ENCODE measurements around the gene EXD3.
"Not testable (repeated sequence)": the region's sequence is repeated elsewhere in the genome, so short reads cannot be mapped to it uniquely, and the experiment has no call there.

EXD3 gene

DNA sequence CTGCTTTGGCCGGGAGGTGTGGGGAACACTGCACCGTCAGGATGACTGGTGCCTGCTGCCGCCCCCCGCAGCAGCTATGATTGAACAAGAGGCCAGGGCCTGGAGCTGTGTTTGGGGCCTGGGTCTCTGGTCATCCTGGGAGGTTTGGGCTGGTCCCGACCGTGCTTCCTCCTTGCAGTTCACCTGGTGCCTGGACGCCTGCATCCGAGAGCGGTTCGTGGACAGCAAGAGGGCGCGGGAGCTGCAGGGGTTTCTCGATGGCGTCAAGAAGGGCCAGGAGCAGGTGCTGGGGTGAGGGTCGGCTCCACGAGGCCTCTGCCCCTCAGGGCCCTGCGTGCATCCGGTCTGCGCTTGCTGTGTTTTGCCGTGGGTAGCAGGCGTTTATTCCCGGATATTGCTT lies 158.9 kb downstream of the EXD3 start:
- no peak for DNase-seq

DNA sequence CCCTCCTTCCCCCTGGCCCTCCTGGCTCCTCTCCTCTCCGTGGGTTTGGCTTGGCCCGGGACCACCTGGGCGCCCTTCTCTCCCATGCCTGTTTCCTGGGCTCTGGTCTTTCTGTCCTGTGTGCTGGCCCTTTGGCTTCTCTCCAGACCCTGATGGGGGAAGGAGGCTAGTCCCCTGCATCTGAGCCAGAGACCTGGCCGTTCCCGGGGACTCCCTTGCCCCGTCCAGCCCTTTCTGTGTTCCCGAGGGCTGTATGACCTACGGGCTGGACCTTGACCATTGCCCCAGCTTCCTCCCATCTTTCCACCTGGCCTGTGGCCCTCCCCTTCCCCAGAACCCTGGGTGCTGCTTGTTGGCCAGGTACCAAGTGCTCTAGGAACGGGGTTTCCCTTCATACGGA lies 159.5 kb downstream of the EXD3 start:
- no peak for DNase-seq

GRCh38 chr9:137262909-137263285 lies 160.1 kb downstream of the EXD3 start:
- no peak for DNase-seq

DNA sequence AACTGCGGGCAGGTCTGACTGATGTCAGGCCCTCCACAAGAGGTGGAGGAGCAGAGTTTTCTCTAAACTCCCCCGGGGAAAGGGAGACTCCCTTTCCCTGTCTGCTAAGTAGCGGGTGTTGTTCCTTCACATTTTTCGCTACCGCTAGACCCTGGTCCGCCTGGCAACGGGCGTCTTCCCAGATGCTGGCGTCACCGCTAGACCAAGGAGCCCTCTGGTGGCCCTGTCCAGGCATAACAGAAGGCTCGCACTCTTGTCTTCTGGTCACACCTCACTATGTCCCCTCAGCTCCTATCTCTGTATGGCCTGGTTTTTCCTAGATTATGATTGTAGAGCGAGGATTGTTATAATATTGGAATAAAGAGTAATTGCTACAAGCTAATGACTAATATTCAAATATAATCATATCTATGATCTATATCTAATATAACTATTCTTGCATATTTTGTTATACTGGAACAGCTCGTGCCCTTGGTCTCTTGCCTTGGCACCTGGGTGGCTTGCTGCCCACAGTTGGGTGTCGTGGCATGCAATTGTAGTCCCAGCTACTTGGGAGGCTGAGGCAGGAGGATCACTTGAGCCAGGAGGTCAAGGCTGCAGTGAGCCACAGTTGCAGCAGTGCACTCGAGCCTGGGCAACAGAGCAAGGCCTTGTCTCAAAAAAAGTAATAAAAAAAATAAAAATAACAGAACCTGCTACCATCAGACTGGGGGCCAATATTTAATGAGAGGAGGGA lies 160.6 kb downstream of the EXD3 start:
- not testable (repeated sequence) for DNase-seq

Measured in NCI-H446 (cell line).